HFFc6 (cell line): ENCODE data around the gene HAT1. TPM values are rescaled to one million over a fixed set of nuclear protein-coding genes. Genes with fewer than 3 reads are reported as not detected.

ENCODE experiments used
- DNase-seq: peaks from one replicate; pipeline ENCODE4 v3.0.0-alpha.2; 2018
- H3K27ac Mint-ChIP-seq: 2 replicates; pipeline ENCODE4 v1.8.0; 2020; ENCODE audit warnings: mild to moderate bottlenecking, mixed read lengths
- H3K27me3 Mint-ChIP-seq: 2 replicates; pipeline ENCODE4 v1.8.0; 2021; ENCODE audit warnings: mild to moderate bottlenecking, moderate library complexity, mixed read lengths; ENCODE audit not compliant: insufficient read depth
- H3K36me3 Mint-ChIP-seq: 2 replicates; pipeline ENCODE4 v1.8.0; 2021; ENCODE audit warnings: low read depth, mixed read lengths
- H3K4me1 Mint-ChIP-seq: 2 replicates; pipeline ENCODE4 v1.8.0; 2020; ENCODE audit warnings: low read depth, mixed read lengths
- H3K4me3 Mint-ChIP-seq: 2 replicates; pipeline ENCODE4 v1.8.0; 2020; ENCODE audit warnings: mild to moderate bottlenecking, moderate library complexity, mixed read lengths
- H3K9me3 Mint-ChIP-seq: 2 replicates; pipeline ENCODE4 v1.8.0; 2020; ENCODE audit warnings: mild to moderate bottlenecking, mixed read lengths
- total RNA-seq, 6 experiments: library from RNA; stranded (reverse); fragmentation: NEBNext Ultra II Directional; extraction: Animal tissue kit (Norgen Biotek cat#: 25700); gene quantifications; 2 replicates in 1 of 6; 3 replicates in 5 of 6; pipeline ENCODE4 v1.2.3, GENCODE V29; 2021
- TF ChIP-seq, protein P1 (sequence below): fragments of 200-600 bp; sonication (generic); IDR thresholded peaks from 2 replicates; pipeline ENCODE4 v1.5.0; 2021; ENCODE audit warnings: antibody characterized with exemption, mild to moderate bottlenecking

Gene HAT1
- total RNA-seq, 6 experiments from 2014 or later, result 40.3 to 65.1 (median 61.3) TPM

- Mint-ChIP-seq H3K4me1 (peaks cover 26% of the 10 kb centered on the region), H3K4me3 (no peak overlapping the region), H3K27ac (no peak overlapping the region), H3K9me3 (no peaks in the 10 kb centered on the region), H3K27me3 (peaks cover 3% of the 10 kb centered on the region), H3K36me3 (peaks cover 9% of the 10 kb centered on the region; the same call in 1 of the 2 replicates)
- no peak for DNase-seq
- TF ChIP-seq, protein P1, sequence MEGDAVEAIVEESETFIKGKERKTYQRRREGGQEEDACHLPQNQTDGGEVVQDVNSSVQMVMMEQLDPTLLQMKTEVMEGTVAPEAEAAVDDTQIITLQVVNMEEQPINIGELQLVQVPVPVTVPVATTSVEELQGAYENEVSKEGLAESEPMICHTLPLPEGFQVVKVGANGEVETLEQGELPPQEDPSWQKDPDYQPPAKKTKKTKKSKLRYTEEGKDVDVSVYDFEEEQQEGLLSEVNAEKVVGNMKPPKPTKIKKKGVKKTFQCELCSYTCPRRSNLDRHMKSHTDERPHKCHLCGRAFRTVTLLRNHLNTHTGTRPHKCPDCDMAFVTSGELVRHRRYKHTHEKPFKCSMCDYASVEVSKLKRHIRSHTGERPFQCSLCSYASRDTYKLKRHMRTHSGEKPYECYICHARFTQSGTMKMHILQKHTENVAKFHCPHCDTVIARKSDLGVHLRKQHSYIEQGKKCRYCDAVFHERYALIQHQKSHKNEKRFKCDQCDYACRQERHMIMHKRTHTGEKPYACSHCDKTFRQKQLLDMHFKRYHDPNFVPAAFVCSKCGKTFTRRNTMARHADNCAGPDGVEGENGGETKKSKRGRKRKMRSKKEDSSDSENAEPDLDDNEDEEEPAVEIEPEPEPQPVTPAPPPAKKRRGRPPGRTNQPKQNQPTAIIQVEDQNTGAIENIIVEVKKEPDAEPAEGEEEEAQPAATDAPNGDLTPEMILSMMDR, result no peak
Observed at GRCh38 chr2:172011812-172012575, 89.7 kb downstream of the HAT1 start.

GRCh38 chr2:172012677-172013391 is 90.6 kb downstream of the HAT1 start:
- Mint-ChIP-seq H3K4me3 (no peak overlapping the region), H3K27ac (no peak overlapping the region), H3K27me3 (peaks cover 3% of the 10 kb centered on the region), H3K4me1 (peaks cover 26% of the 10 kb centered on the region), H3K36me3 (peaks cover 9% of the 10 kb centered on the region; the same call in 1 of the 2 replicates), H3K9me3 (no peaks in the 10 kb centered on the region)
- no peak for DNase-seq
- TF ChIP-seq, protein P1, result no peak

GRCh38 chr2:172013396-172013795 is 91.1 kb downstream of the HAT1 start:
- peaks cover 9% of the 10 kb centered on the region; the same call in 1 of the 2 replicates for H3K36me3 Mint-ChIP-seq
- H3K27me3 Mint-ChIP-seq, result peaks cover 3% of the 10 kb centered on the region
- H3K27ac Mint-ChIP-seq, result no peak overlapping the region
- H3K4me1 Mint-ChIP-seq, result peaks cover 24% of the 10 kb centered on the region
- DNase-seq, result no peak
- TF ChIP-seq, protein P1, result no peak
- H3K9me3 Mint-ChIP-seq, result no peaks in the 10 kb centered on the region
- no peak overlapping the region for H3K4me3 Mint-ChIP-seq

DNA sequence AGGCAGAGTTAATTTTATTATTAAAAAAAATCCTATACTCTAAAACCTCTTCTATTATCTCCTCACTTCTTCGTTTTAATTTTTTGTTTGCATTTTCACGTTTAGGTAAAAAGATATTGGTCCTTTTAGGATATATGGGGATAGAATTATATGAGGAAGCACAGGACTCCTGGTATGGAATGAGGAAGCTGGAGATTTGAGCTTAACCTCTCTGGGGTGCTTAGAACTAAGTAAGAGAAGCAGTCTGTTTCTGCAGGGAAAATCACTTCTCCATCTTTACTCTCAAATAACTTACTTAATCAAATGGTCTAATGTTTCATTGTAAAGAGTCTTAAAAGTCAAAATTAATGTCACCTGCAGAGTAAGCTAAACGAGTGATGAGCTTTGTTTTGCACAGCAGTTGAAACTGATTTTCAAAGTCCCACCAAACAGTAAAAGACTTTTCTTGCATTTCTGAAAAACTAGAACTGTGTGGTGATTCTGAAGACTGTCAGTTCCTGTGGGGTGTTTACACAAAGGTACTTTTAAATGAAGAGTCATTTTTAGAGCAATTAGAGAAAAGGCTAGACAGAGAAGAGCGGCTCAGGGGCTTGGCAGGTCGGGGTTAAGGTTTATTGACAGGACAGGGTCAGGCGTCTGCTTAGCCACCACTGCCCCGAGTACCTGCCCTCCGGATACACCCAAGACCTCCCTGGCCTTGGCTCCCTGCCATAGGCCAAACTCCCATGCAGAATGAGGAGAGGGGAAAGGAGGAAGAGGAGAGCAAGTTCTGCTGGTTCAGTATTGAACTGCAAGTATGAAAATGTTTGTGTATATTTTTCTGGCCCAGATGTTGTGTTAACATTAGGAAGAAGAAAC is 99.0 kb downstream of the HAT1 start:
- no peak for DNase-seq
- TF ChIP-seq, protein P1, result no peak
- Mint-ChIP-seq H3K27ac (peak overlapping the region; percentile 75), H3K36me3 (no peaks in the 10 kb centered on the region; the same call in 1 of the 2 replicates), H3K4me1 (peaks cover 25% of the 10 kb centered on the region), H3K9me3 (no peaks in the 10 kb centered on the region), H3K4me3 (peak overlapping the region; percentile 21), H3K27me3 (no peaks in the 10 kb centered on the region; the same call in 1 of the 2 replicates)

DNA sequence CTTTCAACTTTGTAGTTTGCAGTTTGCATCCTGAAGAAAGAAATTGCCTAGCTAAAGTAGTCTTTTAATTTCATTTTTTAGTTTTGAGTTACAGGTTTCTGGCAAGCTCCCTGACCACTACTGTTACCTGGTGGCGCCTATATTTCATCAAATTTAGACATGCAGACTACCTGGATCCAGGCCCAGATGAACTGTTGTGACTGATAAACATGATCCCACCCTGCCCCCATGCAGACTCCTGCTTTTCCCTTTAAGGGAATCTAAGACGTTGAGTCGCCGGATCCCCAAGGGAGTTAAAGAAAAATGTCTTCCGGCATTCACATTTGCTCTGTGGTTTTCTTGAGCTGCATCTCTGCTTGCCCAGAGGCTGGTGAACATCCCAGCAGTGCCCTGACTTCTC is 99.7 kb downstream of the HAT1 start:
- Mint-ChIP-seq H3K36me3 (no peaks in the 10 kb centered on the region; the same call in 1 of the 2 replicates), H3K27ac (peak overlapping the region; percentile 75)
- TF ChIP-seq, protein P1, result no peak

More for the DNA sequence above, 99.7 kb downstream of the HAT1 start:
- Mint-ChIP-seq H3K27me3 (no peaks in the 10 kb centered on the region), H3K4me3 (peak overlapping the region; percentile 21; the same call in 1 of the 2 replicates), H3K9me3 (no peaks in the 10 kb centered on the region), H3K4me1 (peaks cover 25% of the 10 kb centered on the region)
- no peak for DNase-seq
